ENCODE measurements around the gene RAB38.

Gene RAB38

GRCh38 chr11:88089134-88089533, 86.1 kb downstream of the RAB38 start:
- no peaks in the 10 kb centered on the region for H3K27me3 ChIP-seq (ENCODE audit: insufficient read depth, low read length)
- no peak overlapping the region for H2AFZ ChIP-seq (ENCODE audit: insufficient read depth, low read length, poor library complexity)
- no CpG with 5 or more reads among the region's 1 CpG for WGBS (ENCODE audit: extremely low coverage, insufficient coverage, insufficient read length)
- H2BK120ac ChIP-seq (ENCODE audit: insufficient read depth, low read length, poor library complexity) = no peak overlapping the region
- no peak overlapping the region for H3K9ac ChIP-seq (ENCODE audit: low read length)
- no peak overlapping the region for H2BK12ac ChIP-seq (ENCODE audit: low read length)
- no peak overlapping the region for H2BK5ac ChIP-seq (ENCODE audit: low read depth, low read length, poor library complexity)
- H2AK5ac ChIP-seq (ENCODE audit: low read length) = no peak overlapping the region
- H3K36me3 ChIP-seq (ENCODE audit: control insufficient read depth in 1 of 2, insufficient read depth in 2 of 2, low read length in 2 of 2) = no peaks in the 10 kb centered on the region
- H3K4me3 ChIP-seq (ENCODE audit: low read depth, low read length) = no peak overlapping the region
- no peak overlapping the region for H3K23ac ChIP-seq (ENCODE audit: low read length)
- no peak overlapping the region for H3K14ac ChIP-seq (ENCODE audit: low read length)
- H4K8ac ChIP-seq (ENCODE audit: low read depth, low read length) = no peak overlapping the region
- DNase-seq = no peak
- H4K12ac ChIP-seq (ENCODE audit: low read depth, low read length) = no peak overlapping the region
- H4K91ac ChIP-seq (ENCODE audit: low read depth, low read length) = no peak overlapping the region
- no peaks in the 10 kb centered on the region for H3K9me3 ChIP-seq (ENCODE audit: insufficient read depth, low read depth, low read length)
- H3K79me1 ChIP-seq (ENCODE audit: low read length) = no peaks in the 10 kb centered on the region
- H3K27ac ChIP-seq (ENCODE audit: low read depth, low read length) = no peak overlapping the region
- no peak overlapping the region for H3K4ac ChIP-seq (ENCODE audit: low read depth, low read length)
- no peak overlapping the region for H3K18ac ChIP-seq (ENCODE audit: low read length)
- H3K4me1 ChIP-seq (ENCODE audit: control insufficient read depth in 1 of 2, insufficient read depth in 2 of 2, low read length in 2 of 2) = no peaks in the 10 kb centered on the region
- H3K79me2 ChIP-seq (ENCODE audit: control insufficient read depth, insufficient read depth, low read length, poor library complexity) = no peaks in the 10 kb centered on the region
- H3K4me2 ChIP-seq (ENCODE audit: low read length) = no peak overlapping the region

GRCh38 chr11:88087337-88087736, 87.9 kb downstream of the RAB38 start:
- no peaks in the 10 kb centered on the region for H3K79me2 ChIP-seq (ENCODE audit: control insufficient read depth, insufficient read depth, low read length, poor library complexity)
- no peak overlapping the region for H2AK5ac ChIP-seq (ENCODE audit: low read length)
- no peak overlapping the region for H2BK12ac ChIP-seq (ENCODE audit: low read length)
- H4K12ac ChIP-seq (ENCODE audit: low read depth, low read length) = no peak overlapping the region
- no peak overlapping the region for H2AFZ ChIP-seq (ENCODE audit: insufficient read depth, low read length, poor library complexity)
- H3K36me3 ChIP-seq (ENCODE audit: control insufficient read depth in 1 of 2, insufficient read depth in 2 of 2, low read length in 2 of 2) = no peaks in the 10 kb centered on the region
- no peak overlapping the region for H3K27ac ChIP-seq (ENCODE audit: low read depth, low read length)
- H2BK5ac ChIP-seq (ENCODE audit: low read depth, low read length, poor library complexity) = no peak overlapping the region
- no peak overlapping the region for H3K4me2 ChIP-seq (ENCODE audit: low read length)
- H3K4me3 ChIP-seq (ENCODE audit: low read depth, low read length) = no peak overlapping the region
- WGBS (ENCODE audit: extremely low coverage, insufficient coverage, insufficient read length) = no CpG with 5 or more reads among the region's 3 CpGs
- H3K23ac ChIP-seq (ENCODE audit: low read length) = no peak overlapping the region
- no peaks in the 10 kb centered on the region for H3K27me3 ChIP-seq (ENCODE audit: insufficient read depth, low read length)
- H3K4ac ChIP-seq (ENCODE audit: low read depth, low read length) = no peak overlapping the region
- no peaks in the 10 kb centered on the region for H3K4me1 ChIP-seq (ENCODE audit: control insufficient read depth in 1 of 2, insufficient read depth in 2 of 2, low read length in 2 of 2)
- H3K18ac ChIP-seq (ENCODE audit: low read length) = no peak overlapping the region
- no peaks in the 10 kb centered on the region for H3K9me3 ChIP-seq (ENCODE audit: insufficient read depth, low read depth, low read length)
- H4K91ac ChIP-seq (ENCODE audit: low read depth, low read length) = no peak overlapping the region
- no peak overlapping the region for H4K8ac ChIP-seq (ENCODE audit: low read depth, low read length)
- H3K9ac ChIP-seq (ENCODE audit: low read length) = no peak overlapping the region
- H2BK120ac ChIP-seq (ENCODE audit: insufficient read depth, low read length, poor library complexity) = no peak overlapping the region
- H3K14ac ChIP-seq (ENCODE audit: low read length) = no peak overlapping the region
- no peak for DNase-seq
- H3K79me1 ChIP-seq (ENCODE audit: low read length) = no peaks in the 10 kb centered on the region

- Histone ChIP-seq H4K91ac (ENCODE audit: low read depth, low read length) (no peak overlapping the region), H3K27me3 (ENCODE audit: insufficient read depth, low read length) (no peaks in the 10 kb centered on the region)
These were observed 88.9 kb downstream of the RAB38 start for GRCh38 chr11:88086297-88086696.

GRCh38 chr11:88070437-88070836, 104.8 kb downstream of the RAB38 start:
- Histone ChIP-seq H3K79me1 (ENCODE audit: low read length) (no peaks in the 10 kb centered on the region), H3K4me3 (ENCODE audit: low read depth, low read length) (no peak overlapping the region), H2BK120ac (ENCODE audit: insufficient read depth, low read length, poor library complexity) (no peak overlapping the region), H3K4me1 (ENCODE audit: control insufficient read depth in 1 of 2, insufficient read depth in 2 of 2, low read length in 2 of 2) (no peaks in the 10 kb centered on the region), H2BK12ac (ENCODE audit: low read length) (no peak overlapping the region), H2BK5ac (ENCODE audit: low read depth, low read length, poor library complexity) (no peak overlapping the region), H3K18ac (ENCODE audit: low read length) (no peak overlapping the region), H3K4ac (ENCODE audit: low read depth, low read length) (no peak overlapping the region), H2AK5ac (ENCODE audit: low read length) (no peak overlapping the region), H4K12ac (ENCODE audit: low read depth, low read length) (no peak overlapping the region), H4K8ac (ENCODE audit: low read depth, low read length) (no peak overlapping the region), H3K23ac (ENCODE audit: low read length) (no peak overlapping the region), H4K91ac (ENCODE audit: low read depth, low read length) (no peak overlapping the region), H3K14ac (ENCODE audit: low read length) (no peak overlapping the region), H2AFZ (ENCODE audit: insufficient read depth, low read length, poor library complexity) (no peak overlapping the region), H3K36me3 (ENCODE audit: control insufficient read depth in 1 of 2, insufficient read depth in 2 of 2, low read length in 2 of 2) (no peaks in the 10 kb centered on the region), H3K4me2 (ENCODE audit: low read length) (no peak overlapping the region), H3K9me3 (ENCODE audit: insufficient read depth, low read depth, low read length) (peaks cover 7% of the 10 kb centered on the region), H3K9ac (ENCODE audit: low read length) (no peak overlapping the region), H3K27ac (ENCODE audit: low read depth, low read length) (no peak overlapping the region), H3K79me2 (ENCODE audit: control insufficient read depth, insufficient read depth, low read length, poor library complexity) (no peaks in the 10 kb centered on the region), H3K27me3 (ENCODE audit: insufficient read depth, low read length) (no peaks in the 10 kb centered on the region)
- no CpG with 5 or more reads among the region's 1 CpG for WGBS (ENCODE audit: extremely low coverage, insufficient coverage, insufficient read length)
- DNase-seq = no peak

More at GRCh38 chr11:88086297-88086696, 88.9 kb downstream of the RAB38 start:
- no peak overlapping the region for H3K14ac ChIP-seq (ENCODE audit: low read length)
- H4K12ac ChIP-seq (ENCODE audit: low read depth, low read length) = no peak overlapping the region
- H3K9me3 ChIP-seq (ENCODE audit: insufficient read depth, low read depth, low read length) = no peaks in the 10 kb centered on the region
- H3K79me1 ChIP-seq (ENCODE audit: low read length) = no peaks in the 10 kb centered on the region
- no peaks in the 10 kb centered on the region for H3K36me3 ChIP-seq (ENCODE audit: control insufficient read depth in 1 of 2, insufficient read depth in 2 of 2, low read length in 2 of 2)
- H3K23ac ChIP-seq (ENCODE audit: low read length) = no peak overlapping the region
- H3K79me2 ChIP-seq (ENCODE audit: control insufficient read depth, insufficient read depth, low read length, poor library complexity) = no peaks in the 10 kb centered on the region
- no peak overlapping the region for H3K4ac ChIP-seq (ENCODE audit: low read depth, low read length)
- no CpG with 5 or more reads among the region's 2 CpGs for WGBS (ENCODE audit: extremely low coverage, insufficient coverage, insufficient read length)
- no peaks in the 10 kb centered on the region for H3K4me1 ChIP-seq (ENCODE audit: control insufficient read depth in 1 of 2, insufficient read depth in 2 of 2, low read length in 2 of 2)
- no peak overlapping the region for H3K9ac ChIP-seq (ENCODE audit: low read length)
- H2BK120ac ChIP-seq (ENCODE audit: insufficient read depth, low read length, poor library complexity) = no peak overlapping the region
- no peak overlapping the region for H2AFZ ChIP-seq (ENCODE audit: insufficient read depth, low read length, poor library complexity)
- no peak overlapping the region for H3K4me2 ChIP-seq (ENCODE audit: low read length)
- H2BK12ac ChIP-seq (ENCODE audit: low read length) = no peak overlapping the region
- H4K8ac ChIP-seq (ENCODE audit: low read depth, low read length) = no peak overlapping the region
- no peak overlapping the region for H3K27ac ChIP-seq (ENCODE audit: low read depth, low read length)
- H2BK5ac ChIP-seq (ENCODE audit: low read depth, low read length, poor library complexity) = no peak overlapping the region
- no peak overlapping the region for H3K4me3 ChIP-seq (ENCODE audit: low read depth, low read length)
- no peak overlapping the region for H2AK5ac ChIP-seq (ENCODE audit: low read length)
- H3K18ac ChIP-seq (ENCODE audit: low read length) = no peak overlapping the region
- no peak for DNase-seq

All from trophoblast cell (in vitro differentiated cells and primary cell).